BE2C (cell line): ENCODE measurements around the gene CES3.

Experiments used
- DNase-seq: peaks from one replicate; pipeline ENCODE4 v3.0.0-alpha.2; 2020
- H3K27me3 ChIP-seq: fragments of 250-450 bp; sonication (Bioruptor Pico); 2 replicates; pipeline ENCODE4 v1.5.1; 2020; ENCODE audit warnings: mild to moderate bottlenecking
- H3K36me3 ChIP-seq: fragments of 250-450 bp; sonication (Bioruptor Pico); 2 replicates; pipeline ENCODE4 v1.5.1; 2020; ENCODE audit warnings: mild to moderate bottlenecking
- H3K4me1 ChIP-seq: fragments of 250-450 bp; sonication (Bioruptor Pico); 2 replicates; pipeline ENCODE4 v1.5.1; 2020
- H3K4me3 ChIP-seq: 2 replicates; pipeline ENCODE4 v1.5.1; 2011; ENCODE audit warnings: low read depth, low read length
- H3K9me3 ChIP-seq: fragments of 250-450 bp; sonication (Bioruptor Pico); 2 replicates; pipeline ENCODE4 v1.5.1; 2020
- TF ChIP-seq, protein P1 (sequence below): IDR thresholded peaks from 2 replicates; pipeline ENCODE4 v1.5.1; 2012; ENCODE audit warnings: mild to moderate bottlenecking, low read depth, low read length

CES3 gene

DNA sequence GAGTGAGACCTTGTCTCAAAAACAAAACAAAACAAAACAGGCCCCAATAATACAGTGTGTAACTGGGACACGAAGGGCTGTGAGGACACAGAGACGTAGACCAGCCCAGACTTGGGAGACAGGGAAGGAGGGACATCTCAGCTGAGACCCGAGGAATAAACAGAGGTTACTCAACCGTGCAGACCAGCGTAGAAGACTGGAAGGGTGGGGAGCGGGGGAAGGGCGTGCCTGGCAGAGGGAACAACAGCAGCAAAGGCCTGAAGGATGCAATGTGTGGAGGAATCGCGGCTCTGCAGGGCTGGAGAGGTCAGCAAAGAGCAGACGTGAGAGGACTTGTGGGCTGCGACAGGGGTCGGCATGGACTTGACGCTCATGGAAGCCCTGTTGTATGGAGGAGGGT lies 15.7 kb downstream of the CES3 start:
- no peaks in the 10 kb centered on the region for H3K27me3 ChIP-seq
- H3K4me3 ChIP-seq = no peak overlapping the region
- H3K4me1 ChIP-seq = peaks cover 8% of the 10 kb centered on the region; the same call in 1 of the 2 replicates
- peak; percentile 38 for DNase-seq
- TF ChIP-seq, protein P1, sequence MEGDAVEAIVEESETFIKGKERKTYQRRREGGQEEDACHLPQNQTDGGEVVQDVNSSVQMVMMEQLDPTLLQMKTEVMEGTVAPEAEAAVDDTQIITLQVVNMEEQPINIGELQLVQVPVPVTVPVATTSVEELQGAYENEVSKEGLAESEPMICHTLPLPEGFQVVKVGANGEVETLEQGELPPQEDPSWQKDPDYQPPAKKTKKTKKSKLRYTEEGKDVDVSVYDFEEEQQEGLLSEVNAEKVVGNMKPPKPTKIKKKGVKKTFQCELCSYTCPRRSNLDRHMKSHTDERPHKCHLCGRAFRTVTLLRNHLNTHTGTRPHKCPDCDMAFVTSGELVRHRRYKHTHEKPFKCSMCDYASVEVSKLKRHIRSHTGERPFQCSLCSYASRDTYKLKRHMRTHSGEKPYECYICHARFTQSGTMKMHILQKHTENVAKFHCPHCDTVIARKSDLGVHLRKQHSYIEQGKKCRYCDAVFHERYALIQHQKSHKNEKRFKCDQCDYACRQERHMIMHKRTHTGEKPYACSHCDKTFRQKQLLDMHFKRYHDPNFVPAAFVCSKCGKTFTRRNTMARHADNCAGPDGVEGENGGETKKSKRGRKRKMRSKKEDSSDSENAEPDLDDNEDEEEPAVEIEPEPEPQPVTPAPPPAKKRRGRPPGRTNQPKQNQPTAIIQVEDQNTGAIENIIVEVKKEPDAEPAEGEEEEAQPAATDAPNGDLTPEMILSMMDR = no peak
- no peaks in the 10 kb centered on the region for H3K36me3 ChIP-seq
- H3K9me3 ChIP-seq = no peaks in the 10 kb centered on the region

DNA sequence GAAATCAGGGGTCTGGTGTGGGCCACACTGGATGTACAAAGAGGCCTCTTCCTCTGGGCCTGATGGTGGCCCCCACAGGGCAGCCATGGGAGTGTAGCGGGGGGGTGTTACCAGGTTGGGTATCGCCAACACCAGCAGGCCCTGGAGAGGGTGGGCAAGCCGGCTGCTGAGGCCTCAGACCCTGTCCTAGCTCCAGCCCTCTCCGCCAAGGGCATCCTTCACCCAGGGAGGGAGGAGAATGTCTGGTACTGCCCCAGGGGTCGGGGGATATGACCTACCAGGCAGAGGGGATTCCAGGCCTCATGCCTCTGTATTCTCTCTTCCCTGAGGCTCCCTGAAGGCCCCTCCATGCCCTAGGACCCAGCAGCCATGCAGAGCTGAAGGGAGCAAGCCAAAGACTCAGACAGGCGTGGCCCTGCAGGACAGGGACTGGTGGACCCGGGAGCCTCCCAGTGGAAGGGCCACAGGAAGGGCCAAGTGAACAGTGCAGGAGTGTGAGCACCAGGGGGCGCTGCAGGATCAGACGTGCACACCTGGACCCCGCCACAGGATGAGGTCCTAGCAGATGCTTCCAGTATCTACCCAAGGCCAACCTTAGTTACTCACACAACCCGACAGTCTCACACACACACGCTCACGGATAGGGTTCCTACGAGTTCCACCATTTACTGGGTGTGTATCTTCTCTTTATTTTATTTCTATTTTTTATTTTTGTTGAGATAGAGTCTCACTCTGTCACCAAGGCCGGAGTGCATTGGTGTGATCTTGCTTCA lies 16.5 kb downstream of the CES3 start:
- Histone ChIP-seq H3K4me3 (no peak overlapping the region), H3K27me3 (no peaks in the 10 kb centered on the region), H3K36me3 (no peaks in the 10 kb centered on the region), H3K9me3 (no peaks in the 10 kb centered on the region), H3K4me1 (peaks cover 8% of the 10 kb centered on the region; the same call in 1 of the 2 replicates)
- peak; percentile 92 for DNase-seq
- TF ChIP-seq, protein P1 = peak; percentile 95

DNA sequence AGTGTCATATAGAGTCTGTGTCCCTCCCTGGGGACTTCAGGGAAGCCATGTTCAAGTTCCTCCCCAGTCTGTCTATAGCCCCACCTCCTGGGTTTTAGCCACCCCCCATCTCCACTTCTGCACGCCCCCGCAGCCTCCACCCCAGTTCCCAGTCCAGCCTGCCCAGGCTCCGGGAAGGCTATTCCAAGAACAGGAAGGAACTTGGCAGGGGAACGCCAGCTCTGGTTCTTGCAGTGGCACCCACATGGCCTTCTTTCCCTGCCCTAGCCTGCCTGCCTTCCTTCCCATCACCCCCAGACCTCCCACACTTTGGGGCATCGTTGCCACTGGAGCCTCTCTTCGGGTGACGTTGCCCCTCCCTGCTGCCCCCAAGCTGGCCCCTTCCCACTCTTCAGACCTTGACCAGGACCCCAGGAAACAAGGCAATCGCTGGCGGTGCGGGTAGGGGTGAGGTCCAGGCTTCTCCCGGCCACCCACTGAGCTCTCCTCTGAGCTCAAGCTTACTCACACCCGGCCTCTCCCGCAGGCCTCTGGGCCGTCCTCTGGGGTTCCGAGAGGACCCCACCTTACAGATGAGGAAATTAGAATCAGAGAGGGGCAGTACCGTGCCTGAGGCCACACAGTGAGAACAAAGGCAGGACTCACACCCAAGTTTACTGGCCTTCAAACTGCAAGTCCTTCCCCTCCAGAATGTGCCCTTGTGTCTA lies 18.1 kb downstream of the CES3 start:
- DNase-seq = no peak
- H3K36me3 ChIP-seq = no peaks in the 10 kb centered on the region
- peaks cover 8% of the 10 kb centered on the region; the same call in 1 of the 2 replicates for H3K4me1 ChIP-seq
- H3K27me3 ChIP-seq = no peaks in the 10 kb centered on the region
- TF ChIP-seq, protein P1 = no peak
- H3K9me3 ChIP-seq = no peaks in the 10 kb centered on the region
- H3K4me3 ChIP-seq = no peak overlapping the region

DNA sequence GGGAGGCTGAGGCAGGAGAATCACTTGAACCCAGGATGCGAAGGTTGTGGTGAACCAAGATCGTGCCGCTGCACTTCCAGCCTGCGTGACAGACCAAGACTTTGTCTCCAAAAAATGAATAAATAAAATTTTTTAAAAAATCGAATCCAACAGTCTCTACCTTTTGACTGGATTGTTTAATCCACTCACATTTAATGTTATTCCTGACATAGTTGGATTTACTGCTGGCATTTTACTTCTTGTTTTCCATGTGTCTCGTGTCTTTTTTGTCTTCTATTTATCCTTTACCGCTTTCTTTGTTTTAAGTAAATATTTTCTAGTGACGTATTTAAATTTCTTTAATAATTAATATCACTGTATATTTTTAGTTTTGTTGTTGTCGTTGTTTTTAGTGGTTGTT lies 22.0 kb downstream of the CES3 start:
- Histone ChIP-seq H3K4me1 (no peaks in the 10 kb centered on the region), H3K27me3 (no peaks in the 10 kb centered on the region), H3K9me3 (no peaks in the 10 kb centered on the region), H3K4me3 (no peak overlapping the region), H3K36me3 (no peaks in the 10 kb centered on the region)
- TF ChIP-seq, protein P1 = no peak
- DNase-seq = no peak

DNA sequence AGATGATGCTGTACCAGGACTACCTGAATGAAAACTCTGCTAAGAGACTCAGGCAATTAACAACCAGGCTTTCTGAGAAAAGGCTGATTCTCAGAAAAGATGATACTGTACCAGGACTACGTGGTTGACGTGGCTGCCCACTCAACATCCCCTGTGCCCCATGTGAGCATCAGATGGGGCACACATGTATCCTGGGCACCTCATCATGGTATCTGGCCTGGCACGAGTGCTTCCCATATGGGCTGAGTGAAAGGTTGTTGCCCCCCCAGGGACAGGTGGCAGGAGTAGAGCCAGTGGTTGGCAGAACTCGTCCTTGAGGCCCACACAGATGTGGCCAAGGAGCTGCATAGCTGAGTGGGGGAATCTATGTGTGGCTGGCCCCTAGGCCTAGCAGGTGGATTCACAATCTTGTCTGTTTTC lies 23.8 kb downstream of the CES3 start:
- Histone ChIP-seq H3K36me3 (no peaks in the 10 kb centered on the region), H3K9me3 (no peaks in the 10 kb centered on the region), H3K4me3 (no peak overlapping the region), H3K4me1 (no peaks in the 10 kb centered on the region), H3K27me3 (no peaks in the 10 kb centered on the region)
- DNase-seq = no peak
- TF ChIP-seq, protein P1 = no peak

DNA sequence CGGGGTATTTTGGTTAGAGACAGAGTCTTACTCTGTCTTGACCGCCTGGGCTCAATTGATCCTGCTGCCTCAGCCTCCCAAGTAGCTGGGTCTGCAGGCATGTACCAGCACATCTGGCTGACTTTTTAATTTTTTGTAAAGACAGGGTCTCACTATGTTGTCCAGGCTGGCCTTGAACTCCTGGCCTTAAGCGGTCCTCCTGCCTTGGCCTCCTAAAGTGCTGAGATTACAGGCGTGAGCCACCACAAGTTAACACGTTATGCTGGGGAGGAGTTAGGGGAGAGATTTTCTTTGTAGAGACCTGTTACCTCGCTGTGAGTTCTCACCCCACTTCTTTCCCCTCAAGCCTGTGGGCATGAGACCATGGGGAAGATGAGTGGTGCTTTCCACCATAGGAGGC lies 25.5 kb downstream of the CES3 start:
- TF ChIP-seq, protein P1 = no peak
- no peaks in the 10 kb centered on the region for H3K36me3 ChIP-seq
- no peak for DNase-seq
- no peaks in the 10 kb centered on the region for H3K4me1 ChIP-seq
- no peaks in the 10 kb centered on the region for H3K9me3 ChIP-seq
- no peak overlapping the region for H3K4me3 ChIP-seq
- H3K27me3 ChIP-seq = no peaks in the 10 kb centered on the region
